HG03045 (cell line): Measurements from ENCODE around the gene ARHGAP8.

Experiments
- ATAC-seq: cut with Tn5 transposase; IDR thresholded peaks from one replicate; pipeline ENCODE4 v1.9.1; 2021; ENCODE audit warnings: mild to moderate bottlenecking, moderate library complexity; ENCODE audit not compliant: unreplicated experiment

Gene ARHGAP8

DNA sequence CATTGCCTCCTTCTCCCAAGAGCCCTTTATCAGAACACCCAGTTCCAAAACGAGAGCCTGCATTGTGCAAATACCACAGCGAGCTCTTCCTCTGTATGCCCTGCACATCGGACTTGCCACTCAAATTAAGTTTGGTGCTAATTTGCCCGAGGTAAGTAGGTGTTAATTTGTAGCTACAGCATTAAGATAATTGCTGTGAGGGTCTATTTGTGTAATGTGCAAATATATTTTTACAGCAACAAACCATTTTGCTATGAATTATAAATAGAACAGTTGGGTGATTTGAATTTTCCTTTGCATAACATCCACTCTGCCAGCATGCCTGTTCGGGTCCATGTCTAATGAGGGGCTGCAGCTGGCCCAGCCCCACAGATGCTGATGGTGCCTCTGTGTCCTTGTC is 8.1 kb downstream of the ARHGAP8 start:
- no peak for ATAC-seq

- no peak for ATAC-seq
Observed at GRCh38 chr22:44761025-44761424, 8.7 kb downstream of the ARHGAP8 start.

DNA sequence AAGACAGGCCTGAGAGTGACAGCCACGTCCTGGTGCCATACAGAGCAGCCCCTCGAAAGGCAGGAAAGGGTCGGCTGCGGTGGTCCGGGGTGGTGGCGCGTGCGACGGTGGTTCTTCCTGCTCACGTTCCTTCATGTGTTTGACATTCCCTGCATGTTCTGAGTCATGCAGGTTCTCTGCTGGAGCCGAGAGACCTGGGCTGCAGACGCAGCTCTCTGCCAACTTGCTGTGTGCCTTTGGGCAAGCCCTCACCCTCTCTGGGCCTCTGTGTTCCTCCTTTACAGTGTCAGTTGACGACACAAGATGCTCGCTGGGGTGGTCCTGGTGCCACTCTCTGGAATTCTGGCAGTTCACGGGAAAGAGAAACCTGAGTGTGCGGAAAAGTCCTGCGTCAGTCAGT is 12.0 kb downstream of the ARHGAP8 start:
- no peak for ATAC-seq

DNA sequence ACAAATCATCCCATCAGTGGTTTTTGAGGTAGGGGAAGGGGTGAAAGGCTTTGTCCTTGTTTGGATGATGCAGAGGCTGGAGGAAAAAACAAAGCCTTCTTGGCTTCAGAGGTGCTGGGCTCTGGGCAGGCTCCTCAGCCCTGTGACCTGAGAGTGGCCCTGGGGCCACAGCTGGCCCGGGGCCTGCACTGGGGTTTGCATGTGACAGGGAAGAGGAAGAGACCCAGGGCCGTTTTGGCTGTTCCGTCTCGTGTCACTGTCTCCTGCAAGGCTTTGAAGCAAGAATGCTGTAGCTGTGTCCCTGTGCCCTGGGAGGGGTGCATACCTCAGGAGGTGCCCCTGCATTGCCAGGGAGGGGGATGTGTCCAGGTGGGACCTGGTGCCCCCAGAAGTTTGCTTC is 12.6 kb downstream of the ARHGAP8 start:
- ATAC-seq, result no peak

DNA sequence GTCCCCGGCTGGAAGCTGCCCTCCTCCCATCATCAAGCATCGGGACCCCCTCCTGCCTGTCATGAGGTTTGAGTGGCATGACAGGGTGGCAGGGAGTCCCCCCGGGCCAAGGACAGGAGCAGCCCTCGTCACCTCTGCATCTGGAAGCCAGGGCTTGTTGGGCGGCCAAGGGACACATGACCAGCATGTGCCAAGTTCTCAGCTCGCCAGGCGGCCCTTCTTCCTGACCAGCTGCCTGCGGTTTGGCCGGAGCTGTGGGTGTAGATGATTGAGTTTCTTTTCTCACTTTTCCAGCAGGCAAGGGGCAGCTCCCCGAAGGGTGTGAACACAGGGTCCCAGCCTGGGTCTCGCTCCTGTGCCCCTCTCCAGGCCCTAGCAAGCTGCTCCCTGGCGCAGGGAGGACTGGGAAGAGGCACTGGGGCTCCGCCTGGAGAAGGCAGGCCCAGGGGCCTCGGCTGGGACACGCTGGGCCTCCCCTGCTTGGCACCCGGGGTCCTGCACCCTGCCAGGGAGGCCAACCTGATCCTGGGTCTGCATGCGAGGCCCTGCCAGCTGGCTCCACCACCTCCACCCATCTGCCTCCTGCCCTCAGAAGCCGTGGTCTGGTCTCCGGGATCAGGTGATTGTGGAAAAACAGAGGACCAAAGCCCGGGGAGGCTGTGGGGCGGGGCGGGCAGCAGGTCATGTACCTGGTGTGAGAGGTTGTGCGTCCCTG is 13.4 kb downstream of the ARHGAP8 start:
- no peak for ATAC-seq

DNA sequence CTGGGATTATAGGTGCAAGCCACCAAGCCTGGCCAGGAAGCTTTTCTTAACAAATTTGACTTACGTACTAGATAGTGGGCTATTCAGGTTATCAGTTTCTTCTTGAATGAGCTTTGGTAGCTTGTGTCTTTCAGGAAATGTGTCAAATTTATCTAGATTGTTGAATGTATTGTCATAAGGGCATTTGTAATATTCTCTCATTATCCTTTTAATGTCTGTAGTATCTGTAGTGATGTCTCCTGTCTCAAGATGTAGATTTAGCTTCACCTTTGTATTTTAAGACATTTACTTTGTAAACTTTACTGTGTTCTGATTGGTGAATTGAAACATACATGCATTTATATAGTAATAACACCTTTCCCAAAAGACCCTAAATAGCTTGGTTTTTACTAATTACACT is 20.7 kb downstream of the ARHGAP8 start:
- no peak for ATAC-seq

- ATAC-seq, result no peak
Observed at GRCh38 chr22:44775862-44776261, 23.5 kb downstream of the ARHGAP8 start.

DNA sequence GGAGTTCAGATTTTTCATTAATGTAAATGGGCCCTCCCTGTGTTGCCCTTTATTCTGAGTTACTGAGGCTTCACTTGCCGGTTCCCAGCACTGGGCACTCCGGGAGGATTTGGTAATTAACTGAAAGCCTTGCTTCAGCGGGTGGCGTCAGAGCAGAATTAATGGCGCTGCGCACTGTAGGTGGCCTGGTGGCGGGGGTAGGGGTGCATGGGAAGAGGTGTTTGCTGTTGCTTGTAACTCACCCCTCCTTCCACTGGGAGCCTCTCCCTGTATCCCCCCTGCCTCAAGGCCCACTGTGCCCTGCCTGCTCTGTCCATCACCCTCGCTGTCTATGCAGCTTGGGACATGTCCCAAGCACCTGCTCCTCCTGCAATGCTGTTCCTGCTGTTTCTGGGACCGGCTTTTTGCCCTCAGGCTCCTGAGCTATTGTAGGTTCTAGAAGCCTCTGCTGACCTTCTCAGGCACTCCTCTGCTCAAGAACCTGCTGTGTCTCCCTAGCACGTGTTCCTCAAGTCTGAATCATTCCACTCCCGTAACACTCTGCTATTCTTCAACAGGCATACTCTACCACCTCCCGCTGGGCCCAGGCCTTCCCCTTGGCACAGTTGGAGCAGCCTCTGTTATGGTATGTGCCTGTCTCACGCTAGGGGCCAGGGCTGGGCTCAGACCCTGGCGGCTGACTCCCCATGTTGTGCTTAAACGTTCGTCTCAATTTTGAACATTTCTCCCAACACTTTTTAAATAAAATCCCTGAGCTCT is 24.4 kb downstream of the ARHGAP8 start:
- no peak for ATAC-seq

- ATAC-seq, result no peak
Observed at GRCh38 chr22:44777364-44777755, 25.0 kb downstream of the ARHGAP8 start.

GRCh38 chr22:44780876-44781449 is 28.6 kb downstream of the ARHGAP8 start:
- ATAC-seq, result no peak

GRCh38 chr22:44782363-44782963 is 30.1 kb downstream of the ARHGAP8 start:
- ATAC-seq, result no peak

DNA sequence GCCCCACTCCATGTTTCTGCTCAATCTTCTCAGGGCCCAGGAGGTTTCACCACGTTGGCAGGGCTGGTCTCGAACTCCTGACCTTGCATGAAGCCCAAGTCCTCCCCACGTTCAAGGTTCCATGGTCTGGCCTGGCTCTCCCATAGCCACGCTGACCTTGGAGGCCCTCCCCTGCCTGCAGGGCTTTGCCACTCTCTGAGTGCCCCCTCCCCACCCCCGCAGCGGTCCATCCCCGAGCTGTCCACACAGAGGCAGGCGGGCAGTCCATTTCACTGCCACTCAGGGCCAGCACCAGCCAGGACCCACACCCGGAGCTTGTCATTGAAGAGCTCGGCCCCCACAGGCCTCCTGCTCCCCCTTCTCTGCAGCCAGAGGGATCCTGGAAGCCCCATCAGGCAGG is 30.7 kb downstream of the ARHGAP8 start:
- ATAC-seq, result no peak

- ATAC-seq, result no peak
Observed at GRCh38 chr22:44783581-44783980, 31.2 kb downstream of the ARHGAP8 start.

GRCh38 chr22:44786136-44786535 is 33.8 kb downstream of the ARHGAP8 start:
- ATAC-seq, result no peak

DNA sequence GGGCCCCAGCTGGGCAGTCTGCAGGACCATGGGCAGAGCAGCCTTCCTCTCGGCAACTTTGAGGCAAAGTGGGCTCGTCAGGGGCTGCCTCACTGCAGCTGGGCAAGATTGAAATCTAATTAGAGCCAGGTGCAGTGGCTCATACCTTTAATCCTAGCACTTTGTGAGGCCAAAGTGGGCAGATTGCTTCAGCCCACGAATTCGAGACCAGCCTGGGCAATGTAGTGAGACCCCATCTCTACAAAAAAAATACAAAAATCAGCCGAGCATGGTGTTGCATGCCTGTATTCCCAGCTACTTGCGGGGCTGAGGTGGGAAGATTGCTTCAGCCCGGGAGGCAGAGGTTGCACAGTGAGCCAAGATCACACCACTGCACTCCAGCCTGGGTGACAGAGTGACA is 34.2 kb downstream of the ARHGAP8 start:
- ATAC-seq, result no peak

DNA sequence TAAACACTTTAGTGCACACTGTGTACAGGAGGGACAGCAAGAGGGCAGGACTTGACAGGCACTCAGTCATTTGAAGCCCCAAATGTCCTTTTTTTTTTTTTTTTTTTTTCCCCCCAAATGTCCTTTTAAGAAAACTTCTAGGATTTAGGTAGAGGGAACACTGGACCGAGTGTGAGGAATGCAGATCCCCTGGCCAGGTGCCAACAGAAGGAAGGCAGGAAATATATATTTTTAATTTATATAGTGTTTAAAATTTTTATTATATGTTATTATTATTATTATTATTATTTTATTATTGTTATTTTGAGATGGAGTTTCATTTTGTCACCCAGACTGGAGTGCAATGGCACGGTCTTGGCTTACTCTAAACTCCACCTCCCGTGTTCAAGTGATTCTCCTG is 35.5 kb downstream of the ARHGAP8 start:
- ATAC-seq, result no peak

DNA sequence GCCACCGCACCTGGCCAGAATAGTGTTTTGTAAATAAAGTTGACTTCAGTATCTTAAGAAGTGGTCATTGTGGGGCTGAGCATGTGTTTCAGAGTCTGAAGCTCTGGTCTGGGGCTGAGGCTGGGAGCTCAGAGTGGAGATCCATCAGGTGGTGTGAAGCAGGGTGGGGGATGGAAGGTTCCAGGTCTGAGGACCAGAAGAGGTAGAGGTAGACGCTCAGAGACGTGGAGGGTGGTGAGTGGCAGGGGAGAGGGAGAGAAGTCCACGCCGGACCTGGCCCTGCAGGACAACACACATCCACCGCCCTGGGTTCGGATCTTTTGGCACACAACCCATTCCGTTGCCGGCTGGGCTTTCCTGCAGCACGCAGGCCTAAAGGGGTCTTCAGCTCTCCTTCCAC is 40.7 kb downstream of the ARHGAP8 start:
- no peak for ATAC-seq

DNA sequence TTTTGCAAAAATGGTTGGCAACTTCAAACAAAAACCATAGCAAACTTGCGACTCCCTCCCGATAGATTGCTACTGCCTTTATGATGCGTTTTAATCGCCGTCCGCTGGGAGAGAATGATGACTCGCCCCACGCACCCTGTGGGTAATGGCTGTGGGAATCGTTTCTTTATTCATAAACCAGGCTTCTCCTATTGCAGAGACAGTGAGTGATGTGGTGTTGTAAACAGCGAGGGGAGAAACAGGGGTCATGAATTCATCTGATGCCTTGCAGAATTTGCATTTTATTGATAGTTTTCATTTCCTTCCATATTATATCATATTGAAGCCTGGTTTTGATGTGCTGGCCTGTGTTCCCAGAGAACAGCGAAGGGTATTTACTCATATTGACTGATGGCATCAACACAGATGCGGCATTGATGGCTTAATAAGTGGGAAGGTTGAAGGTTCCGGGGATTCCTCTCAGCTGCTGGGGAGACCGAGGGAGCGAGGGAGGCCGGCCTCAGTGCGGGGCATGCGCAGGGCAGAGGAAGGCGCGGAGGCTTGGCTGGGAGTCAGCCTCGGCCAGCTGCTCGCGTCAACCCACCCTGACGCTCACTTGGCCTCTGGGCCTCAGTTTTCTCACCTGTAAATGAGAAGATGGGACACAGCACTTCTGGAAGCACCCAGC is 41.3 kb downstream of the ARHGAP8 start:
- ATAC-seq, result no peak

- no peak for ATAC-seq
Observed at GRCh38 chr22:44795701-44796630, 43.6 kb downstream of the ARHGAP8 start.

DNA sequence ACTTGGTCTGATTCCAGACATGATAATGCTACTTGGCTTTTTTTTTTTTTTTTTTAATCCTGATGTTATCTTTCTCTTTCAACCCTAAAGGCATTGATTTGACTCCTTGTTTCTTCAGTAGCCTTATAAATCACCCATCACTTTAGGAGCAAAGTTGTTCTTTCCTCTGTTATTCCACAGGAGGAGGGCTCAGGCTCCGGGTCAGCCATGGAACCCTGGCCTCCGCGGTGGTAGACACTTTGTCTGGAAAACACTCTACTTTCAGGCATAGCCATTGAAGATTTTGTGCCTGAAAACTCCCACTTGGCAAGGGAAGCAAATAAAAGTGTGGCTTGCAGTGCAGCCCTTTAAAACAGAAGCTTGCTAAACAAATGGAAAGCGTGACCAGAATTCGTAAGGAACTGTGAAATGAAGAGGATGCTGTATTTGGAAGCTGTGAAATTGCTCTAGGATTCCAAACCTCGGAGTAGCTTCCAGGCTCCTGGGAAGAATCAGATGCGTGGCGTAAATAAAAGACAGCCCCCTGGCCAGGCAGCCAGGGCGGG is 44.9 kb downstream of the ARHGAP8 start:
- no peak for ATAC-seq
